ENCODE measurements around the gene ARID1B. TPM values are rescaled to one million over a fixed set of nuclear protein-coding genes. Genes with fewer than 3 reads are reported as not detected.

The ARID1B gene
- total and polyA plus RNA-seq, 2 of the 4 experiments (the other 2 are of a cell fraction): 14.5 to 20.1 TPM

DNA sequence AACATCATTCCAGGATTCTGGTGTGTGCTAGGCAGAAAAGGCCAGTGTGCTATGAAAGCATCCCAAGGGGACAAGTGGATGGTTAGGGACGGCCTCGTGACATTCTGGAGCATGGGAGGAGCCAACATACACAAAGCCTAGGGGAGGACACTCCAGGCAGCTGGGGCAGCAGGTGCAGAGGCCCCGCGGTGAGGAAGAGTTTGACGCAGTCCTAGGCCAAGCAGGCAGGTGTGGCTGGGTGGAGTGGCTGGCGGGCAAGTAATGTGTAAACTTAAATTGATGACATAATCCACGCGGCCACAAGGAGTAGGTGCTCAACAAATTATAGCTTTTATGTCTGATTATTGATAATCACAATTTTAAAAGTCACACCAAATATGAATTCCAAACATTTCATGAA lies 452.5 kb downstream of the ARID1B start:
- POLR2A ChIA-PET (ENCODE audit: unreplicated experiment): no interaction called here
- in situ Hi-C loops (cut with MboI; ENCODE audit: low sequenced_read_pairs): no loop called here
- BruUV-seq (replicated peaks): no TSS peak

More for the DNA sequence above, 452.5 kb downstream of the ARID1B start:
- no peak overlapping the region for H2AK9ac ChIP-seq (replicated peaks; ENCODE audit: low read depth, low read length, poor library complexity)
- no peaks in the 10 kb centered on the region for H3K9me3 ChIP-seq (ENCODE audit: control insufficient read depth, insufficient read depth, low read length)
- H3K4me1 ChIP-seq (ENCODE audit: control insufficient read depth, insufficient read depth, low read length): no peaks in the 10 kb centered on the region
- H3K23ac ChIP-seq (ENCODE audit: low read depth, low read length): no peak overlapping the region
- H3K9ac ChIP-seq (ENCODE audit: low read depth, low read length): no peak overlapping the region
- no peaks in the 10 kb centered on the region for H3K36me3 ChIP-seq (ENCODE audit: control insufficient read depth, insufficient read depth, low read length)
- H3K4me2 ChIP-seq (ENCODE audit: low read depth, low read length): no peak overlapping the region
- dilution Hi-C loops (cut with HindIII; ENCODE audit: low sequenced_read_pairs, unreplicated experiment): no loop called here
- H3K14ac ChIP-seq (replicated peaks; ENCODE audit: low read depth, low read length): no peak overlapping the region
- H4K8ac ChIP-seq (ENCODE audit: low read depth in 2 of 2, low read length in 2 of 2): no peak overlapping the region
- TF ChIP-seq NFE2L2 (IDR thresholded peaks at IDR 0.05; ENCODE audit: low read depth, low read length) (no peak), USF2 (IDR thresholded peaks at IDR 0.05; ENCODE audit: low read depth, low read length) (no peak), FOS (IDR thresholded peaks at IDR 0.05; ENCODE audit: low read depth, low read length) (no peak), SMC3 (IDR thresholded peaks at IDR 0.05; ENCODE audit: low read depth, low read length) (no peak), RFX5 (IDR thresholded peaks at IDR 0.05; ENCODE audit: low read depth, low read length) (no peak), MAZ (IDR thresholded peaks at IDR 0.05; ENCODE audit: borderline replicate concordance, low read depth, low read length) (no peak), BHLHE40 (IDR thresholded peaks at IDR 0.05; ENCODE audit: low read depth, low read length) (no peak), POLR2A (IDR thresholded peaks at IDR 0.05; ENCODE audit: low read depth, low read length) (no peak), MXI1 (IDR thresholded peaks at IDR 0.05; ENCODE audit: borderline replicate concordance, low read depth, low read length) (no peak), RAD21 (IDR thresholded peaks at IDR 0.05; ENCODE audit: low read length) (no peak), CEBPB (IDR thresholded peaks at IDR 0.05; ENCODE audit: low read depth, low read length) (no peak), MAFK (IDR thresholded peaks at IDR 0.05; ENCODE audit: low read depth, low read length) (no peak), RCOR1 (IDR thresholded peaks at IDR 0.05; ENCODE audit: insufficient replicate concordance, low read length) (no peak)
- TF ChIP-seq, protein P1, sequence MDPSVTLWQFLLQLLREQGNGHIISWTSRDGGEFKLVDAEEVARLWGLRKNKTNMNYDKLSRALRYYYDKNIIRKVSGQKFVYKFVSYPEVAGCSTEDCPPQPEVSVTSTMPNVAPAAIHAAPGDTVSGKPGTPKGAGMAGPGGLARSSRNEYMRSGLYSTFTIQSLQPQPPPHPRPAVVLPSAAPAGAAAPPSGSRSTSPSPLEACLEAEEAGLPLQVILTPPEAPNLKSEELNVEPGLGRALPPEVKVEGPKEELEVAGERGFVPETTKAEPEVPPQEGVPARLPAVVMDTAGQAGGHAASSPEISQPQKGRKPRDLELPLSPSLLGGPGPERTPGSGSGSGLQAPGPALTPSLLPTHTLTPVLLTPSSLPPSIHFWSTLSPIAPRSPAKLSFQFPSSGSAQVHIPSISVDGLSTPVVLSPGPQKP (IDR thresholded peaks at IDR 0.05; ENCODE audit: borderline replicate concordance, low read depth, low read length): no peak
- TF ChIP-seq, protein P2, sequence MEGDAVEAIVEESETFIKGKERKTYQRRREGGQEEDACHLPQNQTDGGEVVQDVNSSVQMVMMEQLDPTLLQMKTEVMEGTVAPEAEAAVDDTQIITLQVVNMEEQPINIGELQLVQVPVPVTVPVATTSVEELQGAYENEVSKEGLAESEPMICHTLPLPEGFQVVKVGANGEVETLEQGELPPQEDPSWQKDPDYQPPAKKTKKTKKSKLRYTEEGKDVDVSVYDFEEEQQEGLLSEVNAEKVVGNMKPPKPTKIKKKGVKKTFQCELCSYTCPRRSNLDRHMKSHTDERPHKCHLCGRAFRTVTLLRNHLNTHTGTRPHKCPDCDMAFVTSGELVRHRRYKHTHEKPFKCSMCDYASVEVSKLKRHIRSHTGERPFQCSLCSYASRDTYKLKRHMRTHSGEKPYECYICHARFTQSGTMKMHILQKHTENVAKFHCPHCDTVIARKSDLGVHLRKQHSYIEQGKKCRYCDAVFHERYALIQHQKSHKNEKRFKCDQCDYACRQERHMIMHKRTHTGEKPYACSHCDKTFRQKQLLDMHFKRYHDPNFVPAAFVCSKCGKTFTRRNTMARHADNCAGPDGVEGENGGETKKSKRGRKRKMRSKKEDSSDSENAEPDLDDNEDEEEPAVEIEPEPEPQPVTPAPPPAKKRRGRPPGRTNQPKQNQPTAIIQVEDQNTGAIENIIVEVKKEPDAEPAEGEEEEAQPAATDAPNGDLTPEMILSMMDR (conservative IDR thresholded peaks at IDR 0.05; ENCODE audit: low read depth, low read length): no peak
- H2AK5ac ChIP-seq (ENCODE audit: low read depth, low read length): no peak overlapping the region
- no peak for DNase-seq
- WGBS, 2 experiments (ENCODE audit: extremely low coverage in 2 of 2, insufficient read length in 1 of 2): 42% methylated on average over 2 of the region's 8 CpGs; no CpG with 5 or more reads in 1 of the 2 experiments
- H3K18ac ChIP-seq (ENCODE audit: low read depth, low read length): no peak overlapping the region
- intact Hi-C loops (cut with micrococcal nuclease): no loop called here
- no peak overlapping the region for H3K4me3 ChIP-seq (ENCODE audit: insufficient read depth, low read depth, low read length)
- no peaks in the 10 kb centered on the region for H4K20me1 ChIP-seq (ENCODE audit: insufficient read depth, low read length)
- H3K4ac ChIP-seq (ENCODE audit: low read depth, low read length): no peak overlapping the region
- no peak overlapping the region for H4K5ac ChIP-seq (ENCODE audit: low read depth, low read length)
- H3K27me3 ChIP-seq (ENCODE audit: control insufficient read depth, insufficient read depth, low read length): peaks cover 14% of the 10 kb centered on the region
- no peak overlapping the region for H2BK120ac ChIP-seq (ENCODE audit: low read depth, low read length)
- H3K27ac ChIP-seq (ENCODE audit: insufficient read depth, low read length): no peak overlapping the region
- H2AFZ ChIP-seq (replicated peaks; ENCODE audit: low read length, poor library complexity): no peak overlapping the region
- H2BK5ac ChIP-seq (ENCODE audit: low read depth, low read length, poor library complexity, severe bottlenecking): no peak overlapping the region
- H2BK20ac ChIP-seq (ENCODE audit: low read depth, low read length): no peak overlapping the region
- H3K9me1 ChIP-seq (ENCODE audit: insufficient read depth, low read length): peaks cover 4% of the 10 kb centered on the region; the same call in 1 of the 2 replicates
- ATAC-seq (ENCODE audit: low read depth): no peak
- no peak overlapping the region for H3K56ac ChIP-seq (ENCODE audit: extremely low read depth, insufficient read depth, low read length)
- no peak overlapping the region for H4K91ac ChIP-seq (ENCODE audit: insufficient read depth, low read depth, low read length)
- CTCF ChIA-PET: no interaction called here
- H2BK15ac ChIP-seq (ENCODE audit: low read depth, low read length): no peak overlapping the region
- H3K79me1 ChIP-seq (ENCODE audit: low read depth in 1 of 2, low read length in 2 of 2): no peaks in the 10 kb centered on the region

Data from IMR-90 (cell line).